Measurements from ENCODE around the gene RAMACL.

RAMACL gene

DNA sequence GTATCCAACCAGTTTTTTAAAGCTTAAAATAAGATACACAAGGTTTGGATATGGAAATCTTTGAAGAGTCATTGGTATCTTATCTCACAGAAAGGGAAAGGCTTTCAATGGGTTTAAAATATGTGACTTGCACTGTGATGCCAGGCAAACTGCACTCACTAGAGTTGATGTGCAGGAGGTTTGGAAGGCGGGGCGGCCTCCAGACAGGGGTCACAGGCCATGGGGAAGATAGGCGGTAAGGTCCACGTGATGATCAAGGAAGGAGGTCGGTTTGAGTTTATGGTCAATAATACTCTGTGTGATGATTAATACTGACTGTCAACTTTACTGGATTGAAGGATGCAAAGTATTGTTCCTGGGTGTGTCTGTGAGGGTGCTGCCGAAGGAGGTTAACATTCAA is 9.5 kb upstream of the RAMACL start:
- H3K4me3 ChIP-seq (ENCODE audit: low read depth, low read length) = no peak overlapping the region
- DNase-seq = no peak
- in situ Hi-C loops (cut with HindIII; ENCODE audit: low pct_ligation_motif_present, low sequenced_read_pairs) = no loop called here
- H3K27ac ChIP-seq = peak overlapping the region; percentile 94
- no peaks in the 10 kb centered on the region for H3K36me3 ChIP-seq (replicated peaks)
- TF ChIP-seq, protein P1, sequence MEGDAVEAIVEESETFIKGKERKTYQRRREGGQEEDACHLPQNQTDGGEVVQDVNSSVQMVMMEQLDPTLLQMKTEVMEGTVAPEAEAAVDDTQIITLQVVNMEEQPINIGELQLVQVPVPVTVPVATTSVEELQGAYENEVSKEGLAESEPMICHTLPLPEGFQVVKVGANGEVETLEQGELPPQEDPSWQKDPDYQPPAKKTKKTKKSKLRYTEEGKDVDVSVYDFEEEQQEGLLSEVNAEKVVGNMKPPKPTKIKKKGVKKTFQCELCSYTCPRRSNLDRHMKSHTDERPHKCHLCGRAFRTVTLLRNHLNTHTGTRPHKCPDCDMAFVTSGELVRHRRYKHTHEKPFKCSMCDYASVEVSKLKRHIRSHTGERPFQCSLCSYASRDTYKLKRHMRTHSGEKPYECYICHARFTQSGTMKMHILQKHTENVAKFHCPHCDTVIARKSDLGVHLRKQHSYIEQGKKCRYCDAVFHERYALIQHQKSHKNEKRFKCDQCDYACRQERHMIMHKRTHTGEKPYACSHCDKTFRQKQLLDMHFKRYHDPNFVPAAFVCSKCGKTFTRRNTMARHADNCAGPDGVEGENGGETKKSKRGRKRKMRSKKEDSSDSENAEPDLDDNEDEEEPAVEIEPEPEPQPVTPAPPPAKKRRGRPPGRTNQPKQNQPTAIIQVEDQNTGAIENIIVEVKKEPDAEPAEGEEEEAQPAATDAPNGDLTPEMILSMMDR (IDR thresholded peaks at IDR 0.05; ENCODE audit: low read depth, low read length, missing control alignments) = no peak
- no peaks in the 10 kb centered on the region for H3K27me3 ChIP-seq (replicated peaks)

DNA sequence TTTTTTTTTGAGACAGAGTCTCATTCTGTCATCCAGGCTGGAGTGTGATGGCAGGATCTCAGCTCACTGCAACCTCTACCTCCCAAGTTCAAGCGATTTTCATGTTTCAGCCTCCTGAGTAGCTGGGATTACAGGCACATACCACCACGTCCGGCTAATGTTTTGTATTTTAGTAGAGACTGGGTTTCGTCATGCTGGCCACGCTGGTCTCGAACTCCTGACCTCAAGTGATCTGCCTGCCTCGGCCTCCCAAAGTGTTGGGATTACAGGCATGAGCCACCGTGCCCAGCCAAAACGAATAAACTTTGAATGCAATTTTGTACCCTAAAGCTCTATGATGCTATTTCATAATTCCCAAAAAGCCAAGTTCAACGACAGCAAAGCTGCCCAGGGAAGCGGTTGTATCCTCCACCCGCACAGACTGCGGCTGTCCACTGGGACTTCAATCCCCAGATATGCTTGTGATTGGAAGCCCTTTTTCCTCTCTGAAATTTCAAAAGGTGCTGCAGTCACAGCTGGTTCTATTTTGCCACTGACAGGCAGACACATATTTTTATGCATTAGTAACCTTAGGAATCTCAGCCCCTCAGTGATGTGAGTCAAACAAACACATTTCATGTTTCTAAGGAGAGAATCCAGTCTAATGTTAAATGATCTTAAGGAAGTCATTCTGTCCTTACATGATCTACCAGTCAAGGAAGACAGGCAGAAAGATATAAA is 8.7 kb upstream of the RAMACL start:
- in situ Hi-C loops (cut with HindIII; ENCODE audit: low pct_ligation_motif_present, low sequenced_read_pairs) = no loop called here

DNA sequence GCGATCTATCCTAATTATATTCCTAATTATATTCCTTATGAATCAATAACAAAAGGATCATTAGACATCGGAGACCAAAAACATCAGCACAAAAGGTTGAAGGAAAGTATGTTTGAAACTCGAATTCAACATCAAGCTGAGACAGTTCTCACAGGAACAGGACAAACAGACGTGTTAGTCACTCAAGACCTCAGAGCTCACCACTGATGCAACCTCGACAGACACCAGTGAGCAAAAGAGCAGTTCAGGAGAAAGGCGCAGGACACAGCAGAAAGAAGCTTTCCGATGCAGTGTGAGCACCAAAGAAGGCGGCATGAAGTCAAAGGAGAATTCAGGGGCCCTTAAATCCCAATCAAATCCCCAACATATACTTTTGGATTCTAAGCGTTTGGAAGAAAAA is 6.3 kb upstream of the RAMACL start:
- Histone ChIP-seq H3K27ac (peak overlapping the region; percentile 76), H3K27me3 (replicated peaks) (no peaks in the 10 kb centered on the region), H3K4me3 (ENCODE audit: low read depth, low read length) (no peak overlapping the region), H3K36me3 (replicated peaks) (no peaks in the 10 kb centered on the region)
- TF ChIP-seq, protein P1 (IDR thresholded peaks at IDR 0.05; ENCODE audit: low read depth, low read length, missing control alignments) = no peak
- in situ Hi-C loops (cut with HindIII; ENCODE audit: low pct_ligation_motif_present, low sequenced_read_pairs) = no loop called here
- DNase-seq = peak; percentile 90

More for the DNA sequence above, 8.7 kb upstream of the RAMACL start:
- no peaks in the 10 kb centered on the region for H3K36me3 ChIP-seq (replicated peaks)
- peak overlapping the region; percentile 94 for H3K27ac ChIP-seq
- H3K27me3 ChIP-seq (replicated peaks) = no peaks in the 10 kb centered on the region
- DNase-seq = peak; percentile 88
- TF ChIP-seq, protein P1 (IDR thresholded peaks at IDR 0.05; ENCODE audit: low read depth, low read length, missing control alignments) = peak; percentile 4
- no peak overlapping the region for H3K4me3 ChIP-seq (ENCODE audit: low read depth, low read length)

DNA sequence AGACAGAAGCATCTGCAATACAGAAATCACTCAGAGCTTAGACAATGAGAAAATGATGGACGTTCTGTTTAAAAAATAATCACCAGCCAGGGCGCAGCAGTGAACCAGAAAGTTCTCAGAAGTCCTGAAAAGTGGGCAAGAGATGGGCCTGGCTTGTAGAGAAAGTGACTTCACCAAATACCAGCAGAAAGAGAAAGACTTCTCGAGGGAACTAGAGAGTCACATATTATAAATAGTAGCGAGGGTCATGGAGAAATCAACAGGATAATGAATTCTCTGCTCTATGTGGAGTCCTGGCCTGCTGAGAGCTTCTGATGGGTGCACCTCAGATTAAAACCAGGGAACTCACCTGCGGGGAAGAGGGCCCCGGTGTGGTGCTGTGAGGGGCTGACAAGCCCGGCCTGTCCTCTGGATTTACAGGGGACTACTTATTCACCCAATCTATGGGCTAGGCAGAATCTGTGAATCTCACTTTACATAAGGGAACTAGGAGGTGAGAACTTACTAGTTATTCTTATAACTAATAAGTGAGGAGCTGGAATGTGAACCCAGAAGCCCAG is 5.6 kb upstream of the RAMACL start:
- H3K36me3 ChIP-seq (replicated peaks) = no peaks in the 10 kb centered on the region
- TF ChIP-seq, protein P1 (IDR thresholded peaks at IDR 0.05; ENCODE audit: low read depth, low read length, missing control alignments) = no peak
- in situ Hi-C loops (cut with HindIII; ENCODE audit: low pct_ligation_motif_present, low sequenced_read_pairs) = no loop called here
- DNase-seq = no peak
- H3K27ac ChIP-seq = peak overlapping the region; percentile 76
- no peaks in the 10 kb centered on the region for H3K27me3 ChIP-seq (replicated peaks)
- H3K4me3 ChIP-seq (ENCODE audit: low read depth, low read length) = no peak overlapping the region

DNA sequence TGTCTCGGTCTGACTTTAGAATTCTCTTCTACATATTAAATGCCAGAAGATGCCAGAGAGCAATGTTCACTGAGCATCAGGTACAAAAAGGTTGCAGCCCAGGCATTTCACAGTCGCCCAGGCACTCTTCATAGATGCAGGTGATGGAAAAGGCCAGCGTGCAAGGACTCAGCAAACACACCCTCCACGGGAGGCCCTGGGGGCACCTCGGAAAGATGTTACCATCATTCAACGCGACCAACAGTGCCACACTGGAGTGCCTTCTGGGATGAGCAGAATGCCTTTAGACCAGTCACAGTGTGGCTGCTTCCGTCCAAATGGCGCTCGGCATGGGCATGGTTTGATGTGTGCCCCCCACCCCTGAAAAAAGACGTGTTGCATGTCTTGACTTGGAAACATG is 4.5 kb upstream of the RAMACL start:
- Histone ChIP-seq H3K36me3 (replicated peaks) (no peaks in the 10 kb centered on the region), H3K27me3 (replicated peaks) (no peaks in the 10 kb centered on the region), H3K4me3 (ENCODE audit: low read depth, low read length) (no peak overlapping the region), H3K27ac (no peak overlapping the region)
- DNase-seq = no peak
- in situ Hi-C loops (cut with HindIII; ENCODE audit: low pct_ligation_motif_present, low sequenced_read_pairs) = no loop called here
- TF ChIP-seq, protein P1 (IDR thresholded peaks at IDR 0.05; ENCODE audit: low read depth, low read length, missing control alignments) = no peak

Measured in brain microvascular endothelial cell (primary cell).